DMS79 (cell line): ENCODE data around the gene KASH5.
A peak's percentile ranks its signal among the peaks of the same experiment; 100 is the strongest.

Source experiments
- DNase-seq: peaks from one replicate; lab custom pipeline; 2025; lab: John Stamatoyannopoulos, UW

Gene KASH5

GRCh38 chr19:49387936-49388372 is at the start of gene KASH5:
Gene KASH5, plus strand, starts transcription at chr19:49388249. Its CDS starts 2,635 bp downstream, at chr19:49390884.
- no peak for DNase-seq

GRCh38 chr19:49338691-49339300 is 49.3 kb upstream of the KASH5 start:
- DNase-seq, result no peak

- no peak for DNase-seq
Measured at GRCh38 chr19:49339301-49340068, 48.6 kb upstream of the KASH5 start.

GRCh38 chr19:49340069-49340864 is 47.8 kb upstream of the KASH5 start:
- no peak for DNase-seq

- DNase-seq, result no peak
Measured at GRCh38 chr19:49340865-49341718, 47.0 kb upstream of the KASH5 start.

- DNase-seq, result no peak
Measured at GRCh38 chr19:49342291-49342721, 45.7 kb upstream of the KASH5 start.

- no peak for DNase-seq
Measured at GRCh38 chr19:49343123-49343522, 44.9 kb upstream of the KASH5 start.

- no peak for DNase-seq
Measured at GRCh38 chr19:49344505-49345423, 43.3 kb upstream of the KASH5 start.

- DNase-seq, result no peak
Measured at GRCh38 chr19:49347191-49347590, 40.9 kb upstream of the KASH5 start.

GRCh38 chr19:49347835-49348234 is 40.2 kb upstream of the KASH5 start:
- no peak for DNase-seq

GRCh38 chr19:49348305-49349189 is 39.5 kb upstream of the KASH5 start:
- no peak for DNase-seq

GRCh38 chr19:49349567-49349966 is 38.5 kb upstream of the KASH5 start:
- no peak for DNase-seq

GRCh38 chr19:49355909-49356353 is 32.1 kb upstream of the KASH5 start:
- no peak for DNase-seq

- no peak for DNase-seq
Measured at GRCh38 chr19:49356382-49356781, 31.7 kb upstream of the KASH5 start.

- DNase-seq, result no peak
Measured at GRCh38 chr19:49357186-49357585, 30.9 kb upstream of the KASH5 start.

- DNase-seq, result no peak
Measured at GRCh38 chr19:49359851-49360820, 27.9 kb upstream of the KASH5 start.

GRCh38 chr19:49361438-49362047 is 26.5 kb upstream of the KASH5 start:
- peak; percentile 24 for DNase-seq
